Measurements from ENCODE around the gene ANKRD52.

The ANKRD52 gene

GRCh38 chr12:56189918-56190694 lies 68.1 kb downstream of the ANKRD52 start:
- peaks cover 13% of the 10 kb centered on the region for H3K36me3 Mint-ChIP-seq (ENCODE audit: low read depth)
- TF ChIP-seq CTCF (IDR thresholded peaks at IDR 0.05; ENCODE audit: unreplicated experiment in 3 of 3), result peak in 2 of 3 experiments; percentile 15 to 22
- H3K9me3 Mint-ChIP-seq, result no peaks in the 10 kb centered on the region
- H3K27me3 Mint-ChIP-seq (ENCODE audit: low read depth), result no peaks in the 10 kb centered on the region
- peak overlapping the region; percentile 91 to 99 (median 99) for H3K27ac Mint-ChIP-seq
- H3K4me3 Mint-ChIP-seq, result peak overlapping the region; percentile 95 to 99 (median 97)
- peaks cover 20% of the 10 kb centered on the region for H3K4me1 Mint-ChIP-seq

GRCh38 chr12:56189099-56189917 lies 68.9 kb downstream of the ANKRD52 start, which contains the start of gene SMARCC2:
Gene SMARCC2, minus strand, starts transcription at chr12:56189483. Its CDS starts 22 bp downstream, at chr12:56189461.
- Mint-ChIP-seq H3K9me3 (no peaks in the 10 kb centered on the region), H3K4me1 (peaks cover 20% of the 10 kb centered on the region), H3K36me3 (ENCODE audit: low read depth) (peaks cover 21% of the 10 kb centered on the region), H3K4me3 (peak within 1 kb of the TSS; percentile 96 to 99 (median 97)), H3K27me3 (ENCODE audit: low read depth) (no peaks in the 10 kb centered on the region), H3K27ac (peak within 1 kb of the TSS; percentile 93 to 99 (median 99))
- TF ChIP-seq CTCF (IDR thresholded peaks at IDR 0.05; ENCODE audit: unreplicated experiment in 3 of 3), result peak; percentile 66 to 79 (median 75)

GRCh38 chr12:56188778-56189098 lies 69.4 kb downstream of the ANKRD52 start:
- peaks cover 20% of the 10 kb centered on the region for H3K4me1 Mint-ChIP-seq
- peaks cover 26% of the 10 kb centered on the region for H3K36me3 Mint-ChIP-seq (ENCODE audit: low read depth)
- no peaks in the 10 kb centered on the region for H3K27me3 Mint-ChIP-seq (ENCODE audit: low read depth)
- no peak for TF ChIP-seq CTCF (IDR thresholded peaks at IDR 0.05; ENCODE audit: unreplicated experiment in 3 of 3)
- H3K27ac Mint-ChIP-seq, result peak overlapping the region; percentile 93 to 98 (median 95)
- peak overlapping the region; percentile 91 to 96 (median 96) for H3K4me3 Mint-ChIP-seq
- H3K9me3 Mint-ChIP-seq, result no peaks in the 10 kb centered on the region

GRCh38 chr12:56188131-56188777 lies 69.9 kb downstream of the ANKRD52 start:
- TF ChIP-seq CTCF (IDR thresholded peaks at IDR 0.05; ENCODE audit: unreplicated experiment in 3 of 3), result no peak
- peak overlapping the region; percentile 93 to 98 (median 95) for H3K27ac Mint-ChIP-seq
- H3K4me1 Mint-ChIP-seq, result peaks cover 20% of the 10 kb centered on the region
- H3K9me3 Mint-ChIP-seq, result no peaks in the 10 kb centered on the region
- peak overlapping the region; percentile 91 to 96 (median 96) for H3K4me3 Mint-ChIP-seq
- H3K36me3 Mint-ChIP-seq (ENCODE audit: low read depth), result peaks cover 30% of the 10 kb centered on the region
- no peaks in the 10 kb centered on the region for H3K27me3 Mint-ChIP-seq (ENCODE audit: low read depth)

All from nephron (organoid).